DLD1 (cell line): ENCODE results near the gene PIR.

Experiments
- in situ Hi-C: cut with HindIII; loops from 2 replicates; pipeline ENCODE4 v1.10.0; 2017; ENCODE audit warnings: low sequenced_read_pairs

Gene PIR

DNA sequence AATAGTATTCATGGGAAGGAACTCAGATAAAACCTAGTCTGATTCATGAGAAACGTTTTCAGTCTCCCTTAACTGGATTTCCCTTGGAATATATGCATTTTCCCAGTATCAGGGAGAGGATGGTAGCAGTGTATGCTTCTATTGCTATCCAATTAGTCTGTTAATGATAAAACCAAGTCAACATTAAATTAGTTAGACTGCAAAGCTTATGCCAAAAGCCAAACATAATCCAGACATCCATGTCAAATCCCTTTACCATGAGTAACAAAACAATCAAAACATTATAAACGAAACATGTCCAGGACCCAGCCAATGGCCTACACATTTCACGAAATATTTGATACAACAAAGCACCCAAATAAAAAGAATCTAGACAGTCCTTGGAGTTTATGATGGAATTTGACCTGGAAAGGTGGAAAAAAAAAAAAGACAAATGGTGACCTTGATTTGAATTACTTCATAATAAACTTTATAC is 74.4 kb downstream of the PIR start:
- in situ Hi-C loops, result no loop called here

DNA sequence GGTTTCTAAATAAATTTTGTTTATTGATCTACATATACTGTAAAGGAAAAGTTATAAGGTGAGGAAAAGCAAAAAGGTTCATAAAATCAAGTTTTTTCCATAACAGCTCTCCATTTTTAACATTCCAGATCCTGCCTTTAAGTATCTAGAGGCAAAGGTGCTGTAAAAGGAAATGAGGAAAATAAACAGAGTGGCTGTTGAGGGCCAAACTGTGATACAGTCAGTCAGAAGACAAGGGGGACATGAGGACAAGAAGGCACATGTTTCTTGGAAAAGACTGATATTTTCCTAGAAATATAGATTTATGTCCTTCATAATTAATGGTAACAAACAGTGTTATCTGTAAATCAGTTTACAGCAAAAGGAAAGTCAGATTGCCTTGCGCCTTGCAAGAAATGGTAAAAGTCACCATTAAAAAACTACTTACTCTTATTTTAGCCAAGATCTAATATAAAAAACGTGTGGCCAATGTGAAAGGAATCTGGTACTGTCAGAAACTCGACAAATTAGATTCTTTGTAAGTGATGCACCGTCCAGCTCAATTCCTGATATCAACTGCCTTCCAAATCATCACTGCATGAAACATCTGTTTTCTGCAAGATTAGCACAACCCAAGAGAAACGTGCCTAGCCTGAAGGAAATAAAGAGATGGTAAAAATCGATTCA is 75.0 kb downstream of the PIR start:
- in situ Hi-C loops, result no loop called here

DNA sequence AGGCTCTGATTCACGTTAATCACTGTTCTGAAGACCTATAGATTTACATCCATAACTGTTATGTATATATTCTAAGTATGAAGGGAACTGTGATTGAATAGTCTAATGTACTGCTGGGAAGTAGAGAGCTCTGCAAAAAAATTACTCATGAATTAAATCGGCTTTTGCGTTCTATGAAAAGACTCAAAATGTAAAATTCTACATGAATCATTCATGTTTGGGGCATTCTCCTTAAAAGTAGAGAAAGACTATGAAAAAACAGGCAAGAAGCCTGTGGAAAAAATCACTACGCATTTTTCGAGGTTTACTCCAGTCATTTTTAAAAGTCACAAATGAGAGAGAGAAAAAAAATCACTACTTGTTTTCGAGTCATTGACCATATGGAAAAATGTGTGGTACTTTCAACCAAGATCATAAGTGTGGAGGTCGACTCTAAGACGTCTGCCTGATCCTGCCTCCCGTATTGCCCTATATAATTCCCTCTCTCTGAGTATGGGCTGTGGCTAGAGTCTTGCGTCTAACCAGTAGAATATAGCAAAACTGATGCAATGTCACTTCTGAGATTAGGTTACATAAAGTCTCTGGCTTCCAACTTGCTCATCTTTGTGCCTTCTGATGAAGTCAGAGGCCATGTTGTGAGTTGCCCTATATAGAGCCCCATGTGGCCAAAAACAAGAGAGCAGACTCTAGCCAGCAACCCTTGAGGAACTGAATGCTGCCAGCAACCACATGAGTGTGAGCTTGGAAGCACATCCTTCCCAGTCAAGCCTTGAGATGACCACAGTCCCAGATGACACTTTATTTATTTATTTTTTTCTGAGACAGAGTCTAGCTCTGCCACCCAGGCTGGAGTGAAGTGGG is 76.8 kb downstream of the PIR start:
- in situ Hi-C loops, result no loop called here

DNA sequence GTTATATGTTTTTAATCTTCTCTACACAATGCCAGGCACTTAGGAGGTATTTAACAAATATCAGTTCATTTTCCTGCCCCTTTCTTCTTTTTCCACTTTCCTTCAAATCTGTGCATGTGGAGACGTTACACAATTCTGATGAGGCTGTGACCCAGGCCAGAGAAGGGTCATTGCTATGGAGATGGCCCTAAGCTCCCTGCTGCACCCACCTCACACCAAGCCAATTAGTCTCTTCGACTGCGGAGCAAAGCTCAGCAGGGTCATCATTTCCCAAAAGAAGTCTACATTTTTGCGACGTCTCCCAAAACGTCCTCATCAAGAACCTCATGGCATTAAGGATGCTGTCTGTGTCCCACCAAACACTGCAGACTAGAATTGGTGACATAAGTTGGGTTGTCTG is 80.0 kb downstream of the PIR start:
- in situ Hi-C loops, result no loop called here

DNA sequence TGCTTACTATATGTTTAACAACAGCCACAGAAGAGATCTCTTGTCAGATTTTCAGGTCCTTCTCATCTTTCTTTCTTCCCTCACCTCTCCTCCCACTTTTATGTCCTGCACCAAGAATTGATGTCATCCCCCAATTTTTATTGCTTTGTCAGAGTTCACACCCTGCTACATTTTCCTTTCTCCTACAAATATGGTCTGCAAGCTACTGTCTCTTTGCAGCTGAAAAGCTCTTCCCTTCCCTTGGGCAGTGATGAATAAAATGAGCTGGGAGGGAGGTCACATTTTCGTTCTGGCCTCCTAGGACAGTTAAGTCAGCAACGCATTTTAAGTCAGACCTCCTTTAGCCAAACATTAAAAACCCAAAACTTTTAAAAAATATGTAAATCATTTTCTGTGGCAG is 82.2 kb downstream of the PIR start:
- in situ Hi-C loops, result no loop called here

DNA sequence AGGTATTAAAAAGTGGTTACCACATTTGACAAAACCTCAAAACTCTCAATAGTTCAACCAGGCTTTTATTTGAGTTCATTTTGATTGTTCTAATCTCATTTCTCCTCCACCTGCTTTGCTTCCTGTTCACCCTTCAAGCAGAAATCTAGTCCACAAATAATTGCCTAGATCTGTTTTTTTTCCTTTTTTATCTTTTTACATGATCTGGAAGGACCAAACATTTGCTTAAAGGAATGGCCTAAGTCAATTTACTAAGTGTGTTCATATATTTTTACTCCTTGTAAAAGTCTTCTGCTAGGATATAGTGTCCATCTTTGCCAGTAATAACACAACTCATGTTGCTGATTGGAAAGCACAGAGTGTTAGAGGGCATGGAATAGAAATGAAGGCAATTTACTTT is 82.7 kb downstream of the PIR start:
- in situ Hi-C loops, result no loop called here

DNA sequence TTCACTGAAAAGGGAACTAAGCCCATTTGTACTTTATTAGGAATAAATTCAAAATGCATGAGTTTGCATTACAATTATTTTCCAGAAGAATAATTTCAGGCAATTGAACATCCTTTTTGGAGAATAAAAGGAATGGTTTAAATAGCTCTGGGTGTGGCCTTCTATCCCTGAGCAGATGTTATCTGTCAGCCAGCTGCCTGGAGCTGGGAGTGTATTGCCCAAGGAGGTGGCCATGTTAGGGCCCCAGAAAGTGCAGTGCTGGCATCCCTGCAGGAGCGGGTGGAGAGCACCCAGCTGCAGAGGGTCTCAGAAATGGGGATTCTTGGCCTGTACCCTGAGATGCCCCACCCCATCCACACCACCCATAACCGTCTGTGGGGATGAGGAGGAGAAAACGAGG is 87.3 kb downstream of the PIR start:
- in situ Hi-C loops, result no loop called here

DNA sequence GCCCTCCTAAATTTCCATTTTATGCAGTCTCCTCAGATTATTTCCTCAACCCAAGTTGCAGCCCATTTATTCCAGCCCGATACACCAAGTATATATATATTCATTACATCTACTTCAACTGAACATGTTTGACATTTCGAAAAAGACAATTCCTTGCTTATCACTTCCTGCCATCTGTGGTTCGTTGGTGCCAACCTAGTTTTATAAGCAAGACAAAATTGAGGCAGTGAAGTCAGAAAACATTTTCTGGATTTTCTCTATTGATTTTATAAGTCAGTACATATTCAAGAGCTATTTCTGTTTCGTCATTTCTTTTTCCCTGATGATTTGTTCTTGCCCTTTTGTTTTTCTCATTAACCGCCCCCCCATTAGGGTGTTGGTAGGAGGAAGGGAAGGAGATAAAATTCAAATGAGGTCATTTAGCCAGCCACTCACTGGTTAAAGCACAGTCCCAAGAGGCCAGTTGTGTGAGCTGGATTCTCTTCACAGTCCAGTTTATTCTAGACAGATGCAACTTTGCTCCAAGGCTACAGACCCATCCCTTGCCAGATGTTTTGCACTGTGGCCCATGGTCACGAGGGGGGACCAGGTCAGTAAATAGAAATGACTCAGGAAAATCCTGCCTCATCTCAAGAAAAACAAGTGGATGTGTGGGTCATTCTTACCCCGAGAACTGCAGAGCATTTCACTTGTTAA is 88.6 kb downstream of the PIR start:
- in situ Hi-C loops, result no loop called here

DNA sequence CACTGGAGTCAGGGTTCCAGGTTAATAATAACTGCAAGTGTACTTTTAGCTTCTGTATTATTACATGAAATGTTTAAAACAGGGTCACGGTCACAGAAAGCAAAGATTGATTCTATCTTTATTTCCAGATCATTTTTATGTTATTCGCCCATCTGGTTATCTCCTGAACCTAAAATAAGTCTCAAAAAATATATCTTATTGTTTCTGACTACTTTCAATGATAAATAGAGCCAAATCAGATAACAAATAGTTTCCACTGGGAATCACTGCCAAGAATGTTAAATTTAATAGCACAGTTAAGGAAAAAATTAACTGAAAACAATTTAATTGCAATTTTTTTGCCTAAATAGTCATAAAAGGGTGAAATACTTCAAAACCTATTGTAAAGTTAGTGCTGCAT is 91.8 kb downstream of the PIR start:
- in situ Hi-C loops, result no loop called here

DNA sequence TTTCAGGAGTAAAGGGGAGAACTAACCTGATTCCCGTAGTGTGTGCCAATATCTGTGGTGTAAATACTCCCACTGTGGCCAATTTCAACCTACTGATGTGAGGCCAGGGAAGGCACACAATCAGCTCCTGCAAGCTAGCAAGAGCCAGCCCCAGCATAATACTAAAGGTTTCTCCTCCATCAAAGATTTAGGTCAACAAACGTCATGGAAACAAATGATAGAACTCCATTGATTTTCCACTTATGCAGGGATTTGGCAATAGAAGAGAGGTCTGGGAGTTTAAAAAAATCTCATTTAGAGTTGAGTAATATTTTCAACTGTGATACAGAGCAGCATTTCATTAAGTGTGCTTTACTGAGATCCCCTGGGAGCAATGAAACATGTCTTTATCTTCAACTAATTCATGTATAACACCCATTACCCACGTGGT is 93.2 kb downstream of the PIR start:
- in situ Hi-C loops, result no loop called here

DNA sequence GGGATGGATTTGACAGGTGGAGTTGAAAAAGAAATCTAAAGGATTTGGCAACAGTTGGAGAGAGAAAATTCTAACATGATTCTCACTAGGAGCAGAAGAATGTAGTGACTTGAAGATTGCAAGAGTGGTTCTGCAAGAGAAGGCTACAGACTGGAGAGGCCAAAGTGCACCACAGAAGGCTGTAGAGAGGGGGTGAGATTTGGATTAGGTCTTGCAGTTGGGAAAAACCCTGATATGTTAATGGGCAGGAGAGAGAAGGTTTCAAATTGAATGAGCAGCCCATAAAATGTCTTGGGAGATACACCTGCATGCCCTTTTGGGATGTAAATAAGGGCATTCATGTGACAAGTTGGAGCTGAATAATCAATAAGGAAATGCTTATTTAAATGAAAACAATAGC is 94.3 kb downstream of the PIR start:
- in situ Hi-C loops, result no loop called here

DNA sequence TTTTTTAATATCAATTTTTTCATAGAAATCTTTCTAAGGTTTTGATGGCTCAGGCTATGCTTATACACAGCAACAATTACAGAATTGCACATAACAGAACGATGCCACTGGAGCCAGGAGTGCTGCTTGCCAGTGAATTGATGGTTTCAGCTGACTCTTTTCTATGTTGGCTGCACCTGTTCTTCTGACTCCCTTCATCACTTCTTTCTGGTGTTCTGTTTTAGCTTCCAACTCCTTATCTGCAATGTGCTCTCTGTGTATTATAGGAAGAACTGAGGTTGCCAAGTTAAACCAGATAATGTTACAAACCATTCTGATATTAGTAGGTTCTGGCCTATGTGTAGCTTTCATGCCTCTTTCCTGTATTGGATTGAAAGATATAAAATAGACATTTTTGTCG is 97.3 kb downstream of the PIR start:
- in situ Hi-C loops, result no loop called here

DNA sequence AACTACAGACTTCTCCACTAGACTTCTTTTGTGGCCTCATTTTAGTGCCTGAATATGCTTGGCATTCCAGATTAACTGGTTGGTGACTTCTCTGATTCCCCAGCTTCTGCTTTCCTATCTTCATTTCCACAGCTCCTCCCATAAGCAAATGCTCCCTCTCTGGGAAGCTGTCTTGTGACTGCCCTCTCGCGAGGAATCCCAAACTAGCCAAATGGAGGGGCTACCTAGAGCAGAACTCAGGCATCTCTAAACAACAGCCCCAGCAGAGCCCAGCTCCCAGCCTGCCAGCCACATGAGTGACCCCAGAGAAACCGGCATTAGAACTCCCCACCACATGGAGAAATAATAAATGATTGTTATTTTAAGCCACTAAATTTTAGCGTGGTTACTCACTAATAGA is 101.3 kb downstream of the PIR start:
- in situ Hi-C loops, result no loop called here

DNA sequence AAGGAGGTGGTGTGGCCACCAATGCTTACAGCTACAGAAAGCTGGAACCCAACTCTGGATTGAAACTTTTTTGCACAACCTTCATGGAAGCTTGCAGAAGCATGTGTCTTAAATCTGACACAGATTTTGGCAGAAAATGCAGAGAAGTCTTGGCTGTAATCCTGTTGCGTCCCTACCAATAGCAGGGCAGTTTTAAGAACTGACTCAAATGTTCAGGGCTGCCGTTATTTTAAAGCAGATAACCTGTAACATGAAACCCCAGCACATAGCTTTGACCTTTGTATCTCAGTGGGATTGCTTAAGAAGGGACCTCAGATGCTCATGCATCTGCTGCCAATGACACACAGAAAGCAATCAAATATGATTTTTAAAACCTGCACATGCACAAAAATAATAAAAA is 108.8 kb downstream of the PIR start, which contains the start of gene VEGFD:
TSS of gene VEGFD (minus strand) at position 110 of the 400 bp plus-strand sequence. CDS start 467 bp downstream, outside the sequence.
- in situ Hi-C loops, result no loop called here

DNA sequence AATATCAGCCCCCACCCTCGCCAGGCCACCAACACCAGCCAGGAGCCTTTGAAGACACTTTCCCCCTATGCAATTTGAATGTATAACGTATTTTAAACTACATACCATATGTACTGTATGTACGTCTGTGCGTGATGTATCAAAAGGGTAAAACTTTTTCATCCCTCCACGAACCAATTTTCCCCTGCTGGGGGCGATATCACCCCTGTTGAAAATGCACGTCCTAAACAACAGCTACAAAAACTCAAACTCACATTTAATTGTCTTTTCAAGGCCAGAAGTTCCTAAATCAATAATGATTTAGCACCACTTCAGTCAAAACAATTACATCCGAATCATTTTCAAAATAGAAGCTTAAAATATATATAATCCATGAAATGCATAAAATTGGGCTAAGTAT is 110.3 kb downstream of the PIR start:
- in situ Hi-C loops, result no loop called here

DNA sequence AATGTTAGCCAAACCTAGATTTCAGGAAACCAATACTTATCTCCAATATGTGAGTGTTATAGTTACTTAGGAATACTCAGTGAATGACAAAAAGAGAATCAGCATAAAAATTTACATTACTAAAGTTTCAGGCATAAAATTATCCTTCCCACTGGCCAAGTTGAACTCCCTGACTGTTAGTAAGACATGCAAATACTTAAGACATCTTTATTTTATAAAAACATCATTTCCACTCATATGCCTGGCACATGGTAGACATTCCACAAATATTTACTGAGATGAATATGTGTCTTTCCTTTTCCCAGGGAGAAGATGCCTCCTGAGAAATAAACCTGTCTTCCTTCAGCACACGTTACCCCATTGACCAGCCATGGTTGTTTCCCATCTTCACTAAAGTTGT is 116.2 kb downstream of the PIR start:
- in situ Hi-C loops, result no loop called here

DNA sequence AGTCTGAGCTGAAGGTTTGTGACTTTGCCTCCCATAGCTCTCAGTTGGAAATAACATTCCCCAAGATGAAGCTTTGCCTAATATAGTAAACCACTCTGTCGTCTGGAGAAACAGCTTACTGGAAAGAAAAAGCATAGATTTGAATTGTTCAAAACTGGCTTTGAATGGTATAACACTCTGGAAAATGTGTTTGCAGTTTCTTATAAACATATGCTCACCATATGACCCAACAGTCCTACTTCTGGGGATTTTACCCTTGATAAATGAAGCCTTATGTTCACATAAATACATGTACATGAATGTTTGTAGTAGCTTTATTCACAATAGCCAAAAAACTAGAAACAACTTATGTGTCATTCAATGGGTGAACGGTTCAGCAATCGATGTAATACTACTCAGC is 119.2 kb downstream of the PIR start:
- in situ Hi-C loops, result no loop called here

DNA sequence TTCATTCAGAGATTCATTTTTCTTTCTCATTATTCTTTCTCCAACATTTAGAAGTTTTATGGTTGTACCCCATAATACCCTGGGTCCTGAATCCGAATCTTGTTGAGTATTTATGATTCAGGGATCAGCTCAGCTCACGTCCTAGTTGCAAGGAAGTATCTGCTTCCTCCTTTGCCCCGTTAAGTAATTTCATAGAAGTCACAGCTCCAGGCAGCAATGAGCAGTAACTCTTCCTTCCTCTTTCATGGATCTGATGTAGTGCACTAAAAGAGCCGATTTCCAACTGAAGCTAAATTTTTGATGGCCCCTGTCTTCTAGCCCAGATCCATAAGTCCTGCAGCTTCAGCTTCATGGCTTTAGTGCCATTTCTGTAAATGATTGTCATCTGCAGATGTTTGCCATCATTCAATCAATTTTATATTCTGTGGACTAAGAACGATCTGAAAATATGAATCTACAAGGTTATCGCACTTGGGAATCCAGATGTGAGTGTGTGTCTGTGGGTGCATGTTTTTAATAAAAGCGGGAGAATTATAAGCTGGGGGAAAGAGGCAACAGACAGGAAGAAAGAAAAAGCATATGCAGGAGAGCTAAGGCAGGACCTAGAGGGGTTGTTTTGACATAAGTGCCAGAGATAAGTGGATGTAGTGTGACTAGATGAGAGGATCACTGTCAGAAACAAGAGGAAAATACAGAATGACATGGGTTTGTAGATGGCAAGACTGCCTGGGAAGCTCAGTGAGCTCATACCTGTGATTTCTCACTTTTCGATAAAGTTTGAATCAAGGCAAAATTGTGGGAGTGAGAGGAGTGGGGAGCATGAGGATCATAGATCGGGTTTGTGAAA is 126.4 kb downstream of the PIR start:
- in situ Hi-C loops, result no loop called here

DNA sequence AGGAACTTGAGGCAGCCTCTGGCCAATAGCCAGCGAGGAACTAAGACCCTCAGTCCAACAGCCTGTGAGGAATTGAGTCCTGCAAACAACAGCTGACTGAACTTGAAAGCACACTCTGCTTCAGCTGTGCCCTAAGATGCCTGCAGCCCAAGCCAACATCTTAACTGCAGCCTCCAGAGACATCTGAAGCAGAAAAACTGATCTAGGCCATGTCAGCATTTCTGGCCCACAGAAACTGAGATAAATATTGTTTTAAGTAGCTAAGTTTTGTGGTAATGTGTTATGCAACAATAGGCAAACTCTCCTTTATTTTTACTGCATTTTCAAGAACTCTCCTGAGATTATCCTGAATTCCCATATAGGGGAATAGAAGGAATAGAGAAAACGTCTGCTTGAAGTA is 133.4 kb downstream of the PIR start:
- in situ Hi-C loops, result no loop called here

DNA sequence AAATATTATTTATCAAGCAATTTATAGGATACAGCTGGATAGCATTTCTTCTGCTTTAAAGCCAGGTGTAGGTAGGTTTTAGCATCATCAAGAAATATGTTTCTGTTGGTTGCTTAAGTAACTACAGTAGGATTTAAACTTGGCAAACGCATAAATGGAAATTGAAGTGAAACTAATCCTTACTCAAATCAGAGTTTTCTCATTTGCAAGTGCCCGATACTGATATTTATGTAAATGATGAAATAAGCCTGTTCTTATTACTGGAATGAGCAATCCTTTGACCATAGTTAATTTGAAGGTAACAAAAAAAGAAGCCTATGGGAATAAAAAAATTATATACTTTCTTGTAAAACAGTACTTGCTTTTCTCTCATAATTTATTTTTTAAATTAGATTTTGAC is 134.6 kb downstream of the PIR start:
- in situ Hi-C loops, result no loop called here

DNA sequence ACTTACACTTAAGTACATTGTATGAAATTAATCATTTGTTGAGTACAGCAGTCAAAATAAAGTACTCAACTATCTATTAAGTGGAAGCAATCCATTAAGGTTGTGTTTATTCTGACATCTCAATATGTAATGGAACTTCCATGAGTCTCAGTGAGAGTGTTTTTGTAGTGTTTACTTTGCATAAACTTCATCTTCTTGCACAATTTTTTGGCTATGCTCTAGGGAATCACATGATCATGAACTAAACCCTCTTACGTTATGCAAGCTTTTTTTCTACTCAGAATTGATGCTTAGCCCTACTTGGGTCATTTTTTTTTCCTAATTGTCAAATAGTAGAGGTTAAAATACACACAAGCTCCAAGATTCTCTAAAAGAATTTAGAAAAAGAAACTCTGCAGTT is 136.7 kb downstream of the PIR start:
- in situ Hi-C loops, result no loop called here
